Measurements from ENCODE around the gene MACROD1. TPM values are rescaled to one million over a fixed set of nuclear protein-coding genes. Genes with fewer than 3 reads are reported as not detected.
A peak's percentile ranks its signal among the peaks of the same experiment; 100 is the strongest.

MACROD1 gene
- total and polyA plus RNA-seq, 9 of the 15 experiments (the other 6 are each of a cell fraction or from before 2014, with no cell fraction given): 1.1 to 60.0 (median 26.4) TPM

GRCh38 chr11:64090806-64091516, 75.0 kb downstream of the MACROD1 start (continued):
- no peak for TF ChIP-seq CEBPZ (IDR thresholded peaks at IDR 0.05; ENCODE audit: borderline replicate concordance, low read depth, low read length)
- 0 out of 2 replicates have a peak, but pooled peaks have one; percentile 21 for TF ChIP-seq ZBTB5 (IDR thresholded peaks at IDR 0.05)
- no peak for TF ChIP-seq NFIX (CRISPR knock-in tag; IDR thresholded peaks at IDR 0.05; ENCODE audit: low read depth)
- TF ChIP-seq NFRKB (IDR thresholded peaks at IDR 0.05; ENCODE audit: low read depth): no peak
- no peak for TF ChIP-seq SMARCA5 (IDR thresholded peaks at IDR 0.05)
- no peak for TF ChIP-seq ARID3A (IDR thresholded peaks at IDR 0.05; ENCODE audit: borderline replicate concordance, low read depth, low read length)
- no peak for TF ChIP-seq ZNF639 (CRISPR knock-in tag; conservative IDR thresholded peaks at IDR 0.05 in 1 of 2, IDR thresholded peaks at IDR 0.05 in 1 of 2)
- no peak for TF ChIP-seq SAP30 (IDR thresholded peaks at IDR 0.05; ENCODE audit: borderline replicate concordance, insufficient read depth, low read depth, low read length, poor library complexity, severe bottlenecking)
- no peak for TF ChIP-seq RBM22 (IDR thresholded peaks at IDR 0.05; ENCODE audit: low read depth, low read length, poor library complexity, severe bottlenecking)
- TF ChIP-seq VEZF1 (CRISPR knock-in tag; IDR thresholded peaks at IDR 0.05): no peak
- no peak for TF ChIP-seq CHAMP1 (IDR thresholded peaks at IDR 0.05)
